K562 (cell line): ENCODE measurements around the gene ZCCHC9. TPM values are rescaled to one million over a fixed set of nuclear protein-coding genes. Genes with fewer than 3 reads are reported as not detected.

Experiments used
- ATAC-seq: fragments of 200-7000 bp; cut with Tn5 transposase; 3 replicates; pipeline ENCODE4 v1.9.1; 2020; ENCODE audit warnings: moderate library complexity
- BruUV-seq: library from RNA; stranded (reverse); fragments of 400-500 nt; replicated peaks from 2 replicates; lab custom pipeline; 2021; lab: Mats Ljungman, UMichigan
- CTCF ChIA-PET: fragments of 300-600 bp; formaldehyde crosslinking; extraction: SDS; loops from one replicate; lab custom pipeline; 2021; ENCODE audit warnings: low intra/inter-chr PET ratio; lab: Yijun Ruan, JAX
- POLR2A ChIA-PET: fragments of 300-600, 350-650 bp; sonication (Branson Sonifier 250); formaldehyde crosslinking; extraction: SDS; loops from one replicate; lab custom pipeline; 2021; ENCODE audit warnings: antibody characterized with exemption, inconsistent platforms; lab: Yijun Ruan, JAX
- DNase-seq, 4 experiments: peaks; one replicate each; pipeline versions ENCODE4 v3.0.0 to v3.0.0-alpha.2; 2011 to 2018; ENCODE audit warnings: low spot score in 3 of 4, mixed read lengths in 3 of 4; ENCODE audit errors: extremely low read depth in 1 of 4
- FAIRE-seq: peaks from 2 replicates; lab custom pipeline; 2011; peaks lifted over from hg19 to GRCh38; lab: Jason Lieb, UNC
- H2AFZ ChIP-seq: 2 replicates; pipeline ENCODE4 v1.6.0; 2011; ENCODE audit warnings: low read depth, low read length, control low read depth, inconsistent platforms
- H3K27ac ChIP-seq: fragments of 200-600 bp; 3 replicates; pipeline ENCODE4 v1.8.0; 2011; ENCODE audit warnings: low read depth, mild to moderate bottlenecking, control low read depth, inconsistent platforms, low read length, moderate library complexity, mixed read lengths; ENCODE audit errors: extremely low read depth
- H3K27me3 ChIP-seq, 2 experiments: fragments of 300-600 bp in 1 of 2; 2 replicates in 1 of 2; 3 replicates in 1 of 2; pipeline versions ENCODE4 v1.6.0 to v1.8.0; 2011; ENCODE audit warnings: inconsistent platforms in 2 of 2, low read length in 2 of 2, mild to moderate bottlenecking in 1 of 2, mixed read lengths in 1 of 2, moderate library complexity in 1 of 2; ENCODE audit not compliant: control insufficient read depth in 2 of 2, insufficient read depth in 2 of 2
- H3K36me3 ChIP-seq: fragments of 300-600 bp; 3 replicates; pipeline ENCODE4 v1.8.0; 2011; ENCODE audit warnings: mild to moderate bottlenecking, low read length, inconsistent platforms; ENCODE audit not compliant: control insufficient read depth, insufficient read depth
- H3K4me1 ChIP-seq, 2 experiments: fragments of 200-600 bp in 1 of 2; replicated peaks in 1 of 2; 2 replicates in 1 of 2; 3 replicates in 1 of 2; pipeline versions ENCODE4 v1.5.1 to v1.8.0; 2011; ENCODE audit warnings: inconsistent platforms in 2 of 2, low read length in 2 of 2, mild to moderate bottlenecking in 1 of 2, mixed read lengths in 1 of 2, moderate library complexity in 1 of 2; ENCODE audit not compliant: control insufficient read depth in 2 of 2, insufficient read depth in 2 of 2
- H3K4me2 ChIP-seq: 2 replicates; pipeline ENCODE4 v1.6.1; 2011; ENCODE audit warnings: low read length, control low read depth, inconsistent platforms, mixed read lengths; ENCODE audit not compliant: insufficient read depth
- H3K4me3 ChIP-seq: fragments of 200-600 bp; sonication (generic), shearing (Covaris generic); 2 replicates; pipeline ENCODE4 v1.5.1; 2016; ENCODE audit warnings: control low read depth, inconsistent platforms
- H3K79me2 ChIP-seq: fragments of 200-600 bp; 3 replicates; pipeline ENCODE4 v1.8.0; 2011; ENCODE audit warnings: low read length, inconsistent platforms; ENCODE audit not compliant: control insufficient read depth, insufficient read depth
- H3K9ac ChIP-seq, 2 experiments: 2 replicates each; pipeline versions ENCODE4 v1.6.0 to v1.6.1; 2011; ENCODE audit warnings: low read depth in 2 of 2, low read length in 2 of 2, control low read depth in 1 of 2, inconsistent platforms in 1 of 2, mild to moderate bottlenecking in 1 of 2, mixed read lengths in 1 of 2; ENCODE audit not compliant: insufficient read depth in 1 of 2
- H3K9me1 ChIP-seq: one replicate; pipeline ENCODE4 v1.6.0; 2011; ENCODE audit warnings: inconsistent platforms, mild to moderate bottlenecking, low read length, moderate library complexity; ENCODE audit not compliant: control insufficient read depth, insufficient read depth
- H3K9me3 ChIP-seq: replicated peaks from 2 replicates; pipeline ENCODE4 v1.5.1; 2011; ENCODE audit warnings: low read depth, low read length, inconsistent platforms; ENCODE audit not compliant: control insufficient read depth, insufficient read depth
- H4K20me1 ChIP-seq: replicated peaks from 2 replicates; pipeline ENCODE4 v1.6.1; 2011; ENCODE audit warnings: low read length, inconsistent platforms, mixed read lengths; ENCODE audit not compliant: control insufficient read depth, insufficient read depth
- BCOR ChIP-seq: fragments of 450-650 bp; IDR thresholded peaks from 2 replicates; pipeline ENCODE4 v1.6.1; 2016
- HDAC2 ChIP-seq: fragments of 450-650 bp; IDR thresholded peaks from 2 replicates; pipeline ENCODE4 v1.6.1; 2016; ENCODE audit warnings: mild to moderate bottlenecking
- HDAC6 ChIP-seq: IDR thresholded peaks from 2 replicates; pipeline ENCODE4 v1.6.1; 2012; ENCODE audit warnings: low read depth, mild to moderate bottlenecking, control low read depth, inconsistent platforms, low read length, moderate library complexity
- JUN ChIP-seq, 2 experiments: sonication (generic) in 1 of 2; formaldehyde crosslinking in 1 of 2; IDR thresholded peaks; 2 replicates each; pipeline versions ENCODE4 v1.6.1 to v1.8.0; 2012 to 2022; ENCODE audit warnings: borderline replicate concordance in 2 of 2, mild to moderate bottlenecking in 2 of 2, improper control_type of control experiment in 1 of 2, low read depth in 1 of 2, low read length in 1 of 2, missing genetic modification reagents in 1 of 2
- RBM25 ChIP-seq: fragments of 200-400 bp; formaldehyde crosslinking; IDR thresholded peaks from 2 replicates; pipeline ENCODE4 v1.6.1; 2018; ENCODE audit warnings: low read length, low read depth, moderate library complexity; ENCODE audit not compliant: severe bottlenecking
- ZBED1 ChIP-seq: IDR thresholded peaks from 2 replicates; pipeline ENCODE4 v1.6.1; 2014
- ZKSCAN8 ChIP-seq: fragments of 200-800 bp; sonication (Bioruptor generic); IDR thresholded peaks from 2 replicates; pipeline ENCODE4 v1.6.1; 2016; ENCODE audit warnings: missing genetic modification characterization, missing compliant biosample characterization
- ZNF431 ChIP-seq: sonication (generic); formaldehyde crosslinking; IDR thresholded peaks from 2 replicates; pipeline ENCODE4 v1.8.0; 2022; ENCODE audit warnings: mild to moderate bottlenecking, missing genetic modification reagents
- ZNF830 ChIP-seq: fragments of 250-450 bp; sonication (Bioruptor Pico); IDR thresholded peaks from 2 replicates; pipeline ENCODE4 v1.5.0; 2021; ENCODE audit warnings: mild to moderate bottlenecking
- WGBS: fragments of 100-300 bp; shearing (Covaris generic); methylation state at CpG from one replicate; pipeline ENCODE4 v1.1.6; 2016; ENCODE audit warnings: low coverage, mixed read lengths; ENCODE audit not compliant: insufficient coverage; ENCODE audit errors: missing lambda C conversion rate; 5-methylcytosine and 5-hydroxymethylcytosine counted together
- in situ Hi-C: fragments of 300-500 bp; cut with MboI; formaldehyde crosslinking; loops from 4 replicates; pipeline ENCODE4 v1.15.0; 2018; ENCODE audit warnings: inconsistent platforms, mixed read lengths
- intact Hi-C: fragments of 100-400 bp; cut with micrococcal nuclease; formaldehyde crosslinking; loops from 2 replicates; pipeline ENCODE4 v1.14.2; 2022
- polyA plus RNA-seq, 8 experiments: library from polyadenylated mRNA; depleted of rRNA in 4 of 8; stranded (reverse) in 5 of 8; unstranded in 3 of 8; fragments of >200 nt; fragmentation: Nextera tagmentation in 2 of 8; fragmentation: Illumina TruSeq in 1 of 8; extraction: Ambion mirVana in 2 of 8; extraction: Trizol in 1 of 8; gene quantifications; 2 replicates each; pipeline versions ENCODE4 v1.2.1 to v1.2.3, GENCODE V29; 2011 to 2014; ENCODE audit warnings: inconsistent platforms in 1 of 8, missing spikeins in 1 of 8
- total RNA-seq, 7 experiments: library from RNA; depleted of rRNA in 6 of 7; stranded (reverse); fragments of >200 nt in 6 of 7; fragmentation: Illumina TruSeq in 2 of 7; extraction: Trizol in 2 of 7; gene quantifications; 2 replicates each; pipeline versions ENCODE4 v1.2.1 to v1.2.3, GENCODE V29; 2011 to 2021; ENCODE audit warnings: low replicate concordance in 1 of 7
- TF ChIP-seq, protein P1 (sequence below): conservative IDR thresholded peaks from 2 replicates; pipeline ENCODE4 v1.6.1; 2011; ENCODE audit warnings: low read depth, mild to moderate bottlenecking, low read length; ENCODE audit not compliant: control insufficient read depth

ZCCHC9 gene
- total and polyA plus RNA-seq, 9 of the 15 experiments (the other 6 are each of a cell fraction or from before 2014, with no cell fraction given): 40.3 to 95.3 (median 59.9) TPM

DNA sequence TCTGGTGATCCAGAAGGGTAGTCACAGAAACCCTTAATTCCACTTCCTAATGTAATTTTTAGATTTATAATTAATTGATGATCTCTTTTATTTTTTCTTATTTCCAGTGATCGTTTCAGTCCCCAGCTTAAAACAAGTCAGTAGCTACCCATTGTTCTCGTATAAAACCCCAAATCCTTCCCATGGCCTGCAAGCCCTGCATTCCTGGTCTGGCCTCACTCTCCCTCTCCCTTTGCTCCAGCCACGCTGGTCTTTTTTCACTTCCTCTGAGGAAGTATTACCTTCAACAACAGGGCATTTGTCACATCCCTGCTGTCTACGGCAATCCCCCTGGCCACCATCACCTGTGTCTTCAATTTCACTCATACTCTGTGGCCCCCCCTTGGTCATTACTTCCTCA is 47.8 kb downstream of the ZCCHC9 start:
- Histone ChIP-seq H3K36me3 (no peaks in the 10 kb centered on the region), H4K20me1 (no peaks in the 10 kb centered on the region), H2AFZ (no peak overlapping the region), H3K9me1 (no peaks in the 10 kb centered on the region), H3K79me2 (no peaks in the 10 kb centered on the region), H3K9me3 (no peaks in the 10 kb centered on the region), H3K27ac (no peak overlapping the region), H3K4me3 (no peak overlapping the region), H3K4me1 (no peaks in the 10 kb centered on the region), H3K27me3 (peaks cover 17 to 21% of the 10 kb centered on the region in 2 experiments; a peak in 4 of 5 replicates), H3K9ac (no peak overlapping the region), H3K4me2 (no peak overlapping the region)
- BruUV-seq: no TSS peak
- FAIRE-seq: no peak
- DNase-seq: no peak
- TF ChIP-seq JUN (IDR thresholded peaks at IDR 0.05; ENCODE audit: borderline replicate concordance, low read depth, low read length) (no peak), JUN (CRISPR knock-in tag; IDR thresholded peaks at IDR 0.05; ENCODE audit: borderline replicate concordance) (no peak), ZNF830 (no peak), RBM25 (no peak), ZNF431 (CRISPR knock-in tag) (no peak), HDAC2 (no peak), ZKSCAN8 (no peak), HDAC6 (no peak), BCOR (no peak), ZBED1 (no peak)
- TF ChIP-seq, protein P1, sequence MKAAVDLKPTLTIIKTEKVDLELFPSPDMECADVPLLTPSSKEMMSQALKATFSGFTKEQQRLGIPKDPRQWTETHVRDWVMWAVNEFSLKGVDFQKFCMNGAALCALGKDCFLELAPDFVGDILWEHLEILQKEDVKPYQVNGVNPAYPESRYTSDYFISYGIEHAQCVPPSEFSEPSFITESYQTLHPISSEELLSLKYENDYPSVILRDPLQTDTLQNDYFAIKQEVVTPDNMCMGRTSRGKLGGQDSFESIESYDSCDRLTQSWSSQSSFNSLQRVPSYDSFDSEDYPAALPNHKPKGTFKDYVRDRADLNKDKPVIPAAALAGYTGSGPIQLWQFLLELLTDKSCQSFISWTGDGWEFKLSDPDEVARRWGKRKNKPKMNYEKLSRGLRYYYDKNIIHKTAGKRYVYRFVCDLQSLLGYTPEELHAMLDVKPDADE: no peak
- ChIA-PET POLR2A (no interaction called here), CTCF (no interaction called here)
- intact Hi-C loops (no loop called here), in situ Hi-C loops (no loop called here)
- no peak for ATAC-seq
- 5% methylated on average over 4 of the region's 4 CpGs for WGBS
